Small intestine (tissue), 7 donors: Measurements from ENCODE around the gene PPP1R37. TPM values are rescaled to one million over a fixed set of nuclear protein-coding genes. Genes with fewer than 3 reads are reported as not detected.

Experiments used
- DNase-seq, 2 donors: peaks; one replicate each; pipeline versions ENCODE4 v3.0.0 to v3.0.0-alpha.2; 2013
- FAIRE-seq: peaks from 2 replicates; lab custom pipeline; 2012; peaks lifted over from hg19 to GRCh38; lab: Jason Lieb, UNC
- H3K27ac ChIP-seq, 3 donors: one replicate each; pipeline ENCODE4 v1.5.1; 2013; ENCODE audit warnings: low read length in 2 of 3, mild to moderate bottlenecking in 2 of 3, control low read depth in 1 of 3, inconsistent platforms in 1 of 3, low read depth in 1 of 3, moderate library complexity in 1 of 3
- H3K27me3 ChIP-seq, 3 donors: one replicate each; pipeline ENCODE4 v1.6.1; 2013; ENCODE audit warnings: low read length in 3 of 3, inconsistent platforms in 1 of 3; ENCODE audit not compliant: control insufficient read depth in 3 of 3, insufficient read depth in 3 of 3
- H3K36me3 ChIP-seq, 3 donors: one replicate each; pipeline ENCODE4 v1.6.1; 2013; ENCODE audit warnings: low read length in 3 of 3, inconsistent platforms in 1 of 3, low read depth in 1 of 3, mild to moderate bottlenecking in 1 of 3, moderate library complexity in 1 of 3; ENCODE audit not compliant: control insufficient read depth in 3 of 3, insufficient read depth in 2 of 3
- H3K4me1 ChIP-seq, 3 donors: one replicate each; pipeline ENCODE4 v1.6.1; 2013; ENCODE audit warnings: low read length in 2 of 3, inconsistent platforms in 1 of 3, low read depth in 1 of 3, mild to moderate bottlenecking in 1 of 3, moderate library complexity in 1 of 3; ENCODE audit not compliant: control insufficient read depth in 3 of 3, insufficient read depth in 2 of 3
- H3K4me3 ChIP-seq, 3 donors: one replicate each; pipeline ENCODE4 v1.5.1; 2013; ENCODE audit warnings: low read length in 3 of 3, control low read depth in 1 of 3, inconsistent platforms in 1 of 3, low read depth in 1 of 3, mild to moderate bottlenecking in 1 of 3, moderate library complexity in 1 of 3
- H3K9me3 ChIP-seq, 2 donors: one replicate each; pipeline ENCODE4 v1.6.1; 2013; ENCODE audit warnings: low read depth in 1 of 2, low read length in 1 of 2; ENCODE audit not compliant: control insufficient read depth in 2 of 2, insufficient read depth in 1 of 2
- WGBS, 3 donors: extraction: QIAGEN DNeasy Blood & Tissue Kit; methylation state at CpG; one replicate each; pipeline ENCODE4 v1.1.7; 2013; 5-methylcytosine and 5-hydroxymethylcytosine counted together
- polyA plus RNA-seq, 4 donors: library from polyadenylated mRNA; stranded (reverse) in 3 of 4; unstranded in 1 of 4; fragments of 200-250 nt in 3 of 4; fragments of 120-200 nt in 1 of 4; gene quantifications; one replicate each; pipeline versions ENCODE4 v1.2.1 to v1.2.3, GENCODE V29; 2013
- donor health status: healthy with polysubstance abuse.
- donor health status: control.
- donor health status: control.
- donor health status: Bipolar disorder and iron deficiency.
- donor health status: healthy.

PPP1R37 gene
- polyA plus RNA-seq, 4 donors: 19.5 to 47.0 (median 31.6) TPM

DNA sequence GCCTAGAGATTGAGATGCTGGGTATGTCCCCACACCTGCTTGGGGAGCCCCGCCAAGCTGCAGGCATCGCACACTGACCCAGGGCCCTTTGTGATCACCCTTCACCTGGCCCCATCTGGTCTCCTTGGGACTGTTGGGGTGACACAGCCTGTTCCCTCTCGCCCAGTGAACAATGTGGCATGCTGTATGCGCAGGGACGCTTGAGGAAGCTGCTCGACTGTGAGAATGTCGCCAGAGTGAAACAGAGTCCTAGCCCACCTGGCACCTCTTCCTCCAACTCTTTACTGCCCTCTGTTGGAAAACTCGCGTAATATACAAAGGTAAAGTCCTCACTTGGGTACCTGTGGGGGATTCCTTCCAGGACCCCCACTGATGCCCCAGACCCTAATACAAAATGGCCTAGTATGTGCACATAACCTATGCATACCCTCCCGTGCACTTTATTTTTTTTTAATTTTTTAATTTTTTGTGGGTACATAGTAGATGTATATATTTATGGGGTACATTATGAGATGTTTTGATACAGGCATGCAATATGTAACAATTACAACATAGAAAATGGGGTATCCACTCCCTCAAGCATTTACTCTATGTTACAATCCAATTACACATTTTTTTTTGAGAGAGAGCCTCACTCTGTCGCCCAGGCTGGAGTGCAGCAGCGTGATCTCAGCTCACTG lies 94.6 kb downstream of the PPP1R37 start:
- H3K27ac ChIP-seq: no peak overlapping the region
- DNase-seq: peak; percentile 31 to 48
- no peak for FAIRE-seq
- H3K36me3 ChIP-seq: peaks cover 0 to 4% (median 0%) of the 10 kb centered on the region in 3 donors
- peaks cover 0 to 2% of the 10 kb centered on the region in 2 donors for H3K9me3 ChIP-seq
- no peaks in the 10 kb centered on the region for H3K27me3 ChIP-seq
- WGBS, 3 donors: 39 to 41% (median 40%) methylated on average over 12 of the region's 12 CpGs
- no peak overlapping the region for H3K4me3 ChIP-seq
- H3K4me1 ChIP-seq: no peaks in the 10 kb centered on the region

- Histone ChIP-seq H3K9me3 (peaks cover 0 to 2% of the 10 kb centered on the region in 2 donors), H3K4me3 (no peak overlapping the region), H3K27me3 (no peaks in the 10 kb centered on the region), H3K4me1 (no peaks in the 10 kb centered on the region), H3K27ac (no peak overlapping the region), H3K36me3 (peaks cover 0 to 4% (median 0%) of the 10 kb centered on the region in 3 donors)
- WGBS, 3 donors: 75 to 92% (median 89%) methylated on average over 1 of the region's 1 CpG
- no peak for FAIRE-seq
- DNase-seq: no peak
Observed at GRCh38 chr19:45189971-45190370, 97.0 kb downstream of the PPP1R37 start.

GRCh38 chr19:45191375-45191774 lies 98.4 kb downstream of the PPP1R37 start:
- no peak overlapping the region for H3K4me3 ChIP-seq
- 93 to 99% (median 97%) methylated on average over 4 of the region's 4 CpGs for WGBS, 3 donors
- DNase-seq (no peak), FAIRE-seq (no peak)
- H3K27ac ChIP-seq: no peak overlapping the region
- no peaks in the 10 kb centered on the region for H3K4me1 ChIP-seq
- peaks cover 0 to 4% (median 0%) of the 10 kb centered on the region in 3 donors for H3K36me3 ChIP-seq
- no peaks in the 10 kb centered on the region for H3K27me3 ChIP-seq
- peaks cover 0 to 2% of the 10 kb centered on the region in 2 donors for H3K9me3 ChIP-seq

GRCh38 chr19:45195764-45196163 lies 102.8 kb downstream of the PPP1R37 start:
- 76 to 87% (median 85%) methylated on average over 6 of the region's 6 CpGs for WGBS, 3 donors
- H3K4me1 ChIP-seq: no peaks in the 10 kb centered on the region
- no peak overlapping the region for H3K27ac ChIP-seq
- no peak for FAIRE-seq
- H3K27me3 ChIP-seq: no peaks in the 10 kb centered on the region
- no peak overlapping the region for H3K4me3 ChIP-seq
- H3K9me3 ChIP-seq: no peaks in the 10 kb centered on the region
- DNase-seq: no peak
- peaks cover 0 to 4% (median 0%) of the 10 kb centered on the region in 3 donors for H3K36me3 ChIP-seq

Other genes starting within 250 kb of the PPP1R37 start
- gene NECTIN2, start 246.9 kb upstream of the PPP1R37 start, polyA plus RNA-seq: 100 to 1,000 TPM in 2 of 4 donors, 10 to 100 TPM in 2; 72.5 to 153 (median 100) TPM
- 10 to 100 TPM; 24.6 to 82.7 (median 29.0) TPM for gene TOMM40, start 201.9 kb upstream of the PPP1R37 start, polyA plus RNA-seq
- 100 to 1,000 TPM in 3 of 4 donors, 10 to 100 TPM in 1; 14.1 to 201 (median 122) TPM for gene APOE, start 187.4 kb upstream of the PPP1R37 start, polyA plus RNA-seq
- gene APOC1, start 178.6 kb upstream of the PPP1R37 start, polyA plus RNA-seq: 10 to 100 TPM in 2 of 4 donors, 1 to 10 TPM in 2; 3.1 to 65.1 (median 13.4) TPM
- not detected for gene APOC4, start 150.9 kb upstream of the PPP1R37 start, polyA plus RNA-seq
- gene APOC2, start 147.1 kb upstream of the PPP1R37 start, polyA plus RNA-seq: 100 to 1,000 TPM in 1 of 4 donors, 10 to 100 TPM in 3; 23.4 to 214 (median 70.1) TPM
- 100 to 1,000 TPM in 1 of 4 donors, 10 to 100 TPM in 3; 63.0 to 101 (median 80.9) TPM for gene CLPTM1, start 137.8 kb upstream of the PPP1R37 start, polyA plus RNA-seq
- gene RELB, start 91.7 kb upstream of the PPP1R37 start, polyA plus RNA-seq: 10 to 100 TPM; 10.5 to 41.3 (median 17.6) TPM
- gene CLASRP, start 54.1 kb upstream of the PPP1R37 start, polyA plus RNA-seq: 100 to 1,000 TPM in 1 of 4 donors, 10 to 100 TPM in 3; 55.3 to 117 (median 80.4) TPM
- gene ZNF296, start 16.7 kb upstream of the PPP1R37 start, polyA plus RNA-seq: 10 to 100 TPM in 1 of 4 donors, 1 to 10 TPM in 3; 4.7 to 10.3 (median 7.6) TPM
- gene GEMIN7, start 13.9 kb upstream of the PPP1R37 start, polyA plus RNA-seq: 10 to 100 TPM; 25.3 to 49.7 (median 35.4) TPM
- under 1 TPM in 2 of 4 donors, not detected in 2; 0.09 to 0.13 TPM for gene NKPD1, start 67.8 kb downstream of the PPP1R37 start, polyA plus RNA-seq
- gene TRAPPC6A, start 85.1 kb downstream of the PPP1R37 start, polyA plus RNA-seq: 10 to 100 TPM; 38.4 to 67.6 (median 41.7) TPM
- 10 to 100 TPM in 1 of 4 donors, 1 to 10 TPM in 3; 3.6 to 12.8 (median 6.4) TPM for gene BLOC1S3, start 85.6 kb downstream of the PPP1R37 start, polyA plus RNA-seq
- 1 to 10 TPM in 3 of 4 donors, under 1 TPM in 1; 0.22 to 2.7 (median 2.1) TPM for gene EXOC3L2, start 152.2 kb downstream of the PPP1R37 start, polyA plus RNA-seq
- 10 to 100 TPM in 1 of 4 donors, 1 to 10 TPM in 3; 5.1 to 14.2 (median 7.7) TPM for gene MARK4, start 158.1 kb downstream of the PPP1R37 start, polyA plus RNA-seq
- gene CKM, start 229.7 kb downstream of the PPP1R37 start, polyA plus RNA-seq: 10 to 100 TPM in 2 of 4 donors, 1 to 10 TPM in 1, under 1 TPM in 1; 0.09 to 30.5 (median 14.4) TPM
- under 1 TPM in 1 of 4 donors, not detected in 3; 0.06 TPM for gene KLC3, start 247.6 kb downstream of the PPP1R37 start, polyA plus RNA-seq